Stimulated activated CD4-positive, alpha-beta T cell treated with anti-CD3 and anti-CD28 coated beads, Interleukin-4, amount 100 ng/mL, for 1 hour (primary cell): ENCODE measurements around the gene CMTM8.

ENCODE experiments used
- DNase-seq: peaks from one replicate; pipeline ENCODE4 v3.0.0-alpha.2; 2020

The CMTM8 gene

DNA sequence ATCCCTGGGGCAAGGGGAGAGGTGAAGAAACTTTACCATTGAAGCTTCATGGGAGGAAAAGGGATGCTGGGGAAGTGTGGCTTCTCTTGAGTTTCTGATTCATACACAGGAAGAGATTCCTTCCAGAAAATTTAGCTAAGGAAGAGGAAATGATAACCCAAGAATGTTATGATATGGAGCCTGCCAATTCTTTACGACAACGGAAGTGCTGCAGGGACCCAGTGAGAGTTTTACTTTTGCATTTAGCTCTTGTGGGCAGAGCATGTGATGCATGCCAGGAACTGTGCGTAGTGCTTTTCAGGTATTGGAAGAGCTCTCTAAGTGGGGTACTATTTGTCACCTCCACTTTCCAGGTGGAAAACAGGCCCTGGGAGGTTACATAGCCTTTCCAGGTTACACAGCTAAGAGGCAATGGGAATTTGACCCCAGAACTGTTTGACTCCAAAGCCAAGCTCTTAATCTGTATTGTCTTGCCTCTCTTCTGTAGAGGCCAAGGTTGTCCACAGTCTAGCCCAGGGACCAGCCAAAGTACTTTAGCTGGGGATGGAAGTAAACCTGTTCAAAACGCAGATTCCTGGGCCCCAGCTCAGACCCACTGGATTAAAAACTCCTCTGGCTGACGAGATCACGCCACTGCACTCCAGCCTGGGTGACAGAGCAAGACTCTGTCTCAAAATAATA lies 176.2 kb downstream of the CMTM8 start:
- DNase-seq = peak; percentile 21

- no peak for DNase-seq
Measured at GRCh38 chr3:32419742-32420125, 181.3 kb downstream of the CMTM8 start.
